Lower leg skin (tissue), 3 donors: ENCODE results near the gene UQCRQ.

Experiments
- POLR2A ChIP-seq, 2 donors: fragments of 450-650 bp; IDR thresholded peaks; one replicate each; pipeline ENCODE4 v1.6.1; 2016 to 2017; ENCODE audit warnings: antibody characterized with exemption in 2 of 2, mild to moderate bottlenecking in 1 of 2, moderate library complexity in 1 of 2
- TF ChIP-seq, protein P1 (sequence below), 3 donors: fragments of 450-650 bp; IDR thresholded peaks; one replicate each; pipeline ENCODE4 v1.5.1; 2016; ENCODE audit warnings: antibody characterized with exemption in 3 of 3, mild to moderate bottlenecking in 3 of 3, moderate library complexity in 2 of 3

DNA sequence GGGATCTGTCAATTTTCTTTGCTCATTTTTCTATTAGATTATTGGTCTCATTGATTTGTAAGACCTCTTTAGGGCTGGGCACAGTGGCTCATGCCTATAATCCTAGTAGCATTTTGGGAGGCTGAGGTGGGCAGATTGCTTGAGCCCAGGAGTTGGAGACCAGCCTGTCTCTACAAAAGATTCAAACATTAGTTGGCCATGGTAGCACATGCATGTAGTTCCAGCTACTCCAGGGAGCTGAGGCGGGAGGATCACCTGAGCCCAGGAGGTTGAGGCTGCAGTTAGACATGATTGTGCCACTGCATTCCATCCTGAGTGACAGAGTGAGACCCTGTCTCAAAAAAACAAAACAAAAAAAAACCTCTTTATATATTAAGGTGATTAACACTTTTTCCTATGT, 29.6 kb upstream of the UQCRQ start:
- TF ChIP-seq, protein P1, sequence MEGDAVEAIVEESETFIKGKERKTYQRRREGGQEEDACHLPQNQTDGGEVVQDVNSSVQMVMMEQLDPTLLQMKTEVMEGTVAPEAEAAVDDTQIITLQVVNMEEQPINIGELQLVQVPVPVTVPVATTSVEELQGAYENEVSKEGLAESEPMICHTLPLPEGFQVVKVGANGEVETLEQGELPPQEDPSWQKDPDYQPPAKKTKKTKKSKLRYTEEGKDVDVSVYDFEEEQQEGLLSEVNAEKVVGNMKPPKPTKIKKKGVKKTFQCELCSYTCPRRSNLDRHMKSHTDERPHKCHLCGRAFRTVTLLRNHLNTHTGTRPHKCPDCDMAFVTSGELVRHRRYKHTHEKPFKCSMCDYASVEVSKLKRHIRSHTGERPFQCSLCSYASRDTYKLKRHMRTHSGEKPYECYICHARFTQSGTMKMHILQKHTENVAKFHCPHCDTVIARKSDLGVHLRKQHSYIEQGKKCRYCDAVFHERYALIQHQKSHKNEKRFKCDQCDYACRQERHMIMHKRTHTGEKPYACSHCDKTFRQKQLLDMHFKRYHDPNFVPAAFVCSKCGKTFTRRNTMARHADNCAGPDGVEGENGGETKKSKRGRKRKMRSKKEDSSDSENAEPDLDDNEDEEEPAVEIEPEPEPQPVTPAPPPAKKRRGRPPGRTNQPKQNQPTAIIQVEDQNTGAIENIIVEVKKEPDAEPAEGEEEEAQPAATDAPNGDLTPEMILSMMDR (IDR thresholded peaks at IDR 0.05) = no peak
- no peak for TF ChIP-seq POLR2A (IDR thresholded peaks at IDR 0.05)
